Right forelimb (tissue), 1 donor: Measurements from ENCODE around the gene TRAK1.
"Not testable (repeated sequence)": the region's sequence is repeated elsewhere in the genome, so short reads cannot be mapped to it uniquely, and the experiment has no call there.

Source experiments
- DNase-seq: peaks from one replicate; pipeline ENCODE4 v3.0.0-alpha.2; 2018

The TRAK1 gene

DNA sequence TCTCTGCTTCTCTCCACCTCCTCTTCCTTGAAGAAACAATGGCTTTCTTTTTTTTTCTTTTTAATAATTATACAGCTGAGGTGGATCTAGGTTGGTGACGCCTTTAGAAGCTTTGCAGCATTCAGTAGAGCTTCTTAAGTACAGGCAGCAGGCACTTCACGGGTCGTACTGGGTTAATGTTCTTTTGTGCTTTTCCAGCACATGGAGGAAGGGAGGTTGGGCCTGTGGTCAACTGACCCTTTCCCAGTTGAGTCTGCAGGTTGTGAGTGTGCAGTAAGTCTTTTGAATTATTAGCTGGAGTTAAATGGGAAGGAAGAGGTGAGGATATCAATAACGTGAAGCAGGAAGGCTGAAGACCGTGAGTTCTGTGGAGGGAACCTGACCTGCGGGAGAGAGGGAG, 7.0 kb downstream of the TRAK1 start:
- DNase-seq, result no peak

GRCh38 chr3:42099020-42099765, 8.0 kb downstream of the TRAK1 start:
- DNase-seq, result no peak

DNA sequence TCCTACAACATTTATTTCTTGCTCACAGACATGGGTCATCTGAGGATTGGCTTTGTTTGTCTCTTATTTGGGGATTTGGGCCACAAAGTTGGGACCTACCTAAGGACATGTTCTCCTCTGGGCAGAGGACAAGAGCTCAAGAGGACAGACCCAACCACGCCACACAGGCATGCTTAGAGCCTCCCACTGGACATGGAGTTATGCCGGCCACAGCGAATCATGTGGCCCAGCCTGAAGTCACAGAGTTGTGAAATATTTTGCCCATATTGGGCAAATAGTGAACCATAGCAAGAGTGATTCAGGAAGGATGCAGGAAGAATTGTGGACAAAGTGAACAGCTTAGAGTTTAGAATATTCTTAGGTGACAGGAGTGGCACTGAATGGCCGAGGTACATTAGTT, 9.9 kb downstream of the TRAK1 start:
- DNase-seq, result no peak

DNA sequence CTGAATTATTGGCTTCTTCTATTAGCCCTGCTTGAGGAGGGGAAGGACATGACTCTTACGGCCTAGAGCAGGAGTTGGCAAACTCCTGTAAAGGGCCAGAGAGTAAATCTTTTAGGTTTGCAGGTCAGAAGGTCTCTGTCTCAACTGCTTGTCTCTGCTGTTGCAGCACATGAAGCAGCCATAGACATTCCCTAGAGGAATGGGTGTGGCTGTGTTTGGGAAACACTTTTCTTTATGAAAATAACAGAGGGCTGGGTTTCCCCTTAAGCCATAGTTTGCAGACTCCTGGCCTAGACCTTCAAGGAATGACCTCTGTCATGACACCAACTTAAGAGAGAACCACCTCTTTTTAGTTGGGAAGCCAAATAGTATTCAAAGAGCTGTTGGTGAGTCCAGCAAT, 10.3 kb downstream of the TRAK1 start:
- DNase-seq, result no peak

- DNase-seq, result no peak
Observed at GRCh38 chr3:42102571-42102970, 11.4 kb downstream of the TRAK1 start.

DNA sequence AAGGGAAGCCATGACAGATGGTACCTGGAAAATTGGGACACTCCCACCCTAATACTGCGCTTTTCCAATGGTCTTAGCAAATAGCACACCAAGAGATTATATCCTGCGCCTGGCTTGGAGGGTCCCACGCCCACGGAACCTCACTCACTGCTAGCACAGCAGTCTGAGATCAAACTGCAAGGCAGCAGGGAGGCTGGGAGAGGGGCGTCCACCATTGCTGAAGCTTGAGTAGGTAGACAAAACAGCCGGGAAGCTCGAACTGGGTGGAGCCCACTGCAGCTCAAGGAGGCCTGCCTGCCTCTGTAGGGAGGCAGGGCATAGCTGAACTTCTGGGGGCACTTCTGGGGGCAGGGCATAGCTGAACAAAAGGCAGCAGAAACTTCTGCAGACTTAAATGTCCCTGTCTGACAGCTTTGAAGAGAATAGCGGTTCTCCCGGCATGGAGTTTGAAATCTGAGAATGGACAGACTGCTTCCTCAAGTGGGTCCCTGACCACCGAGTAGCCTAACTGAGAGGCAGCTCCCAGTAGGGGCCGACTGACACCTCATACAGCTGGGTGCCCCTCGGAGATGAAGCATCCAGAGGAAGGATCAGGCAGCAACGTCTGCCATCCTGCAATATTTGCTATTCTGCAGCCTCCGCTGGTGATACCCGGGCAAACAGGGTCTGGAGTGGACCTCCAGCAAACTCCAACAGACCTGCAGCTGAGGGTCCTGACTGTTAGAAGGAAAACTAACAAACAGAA, 12.9 kb downstream of the TRAK1 start:
- not testable (repeated sequence) for DNase-seq

- not testable (repeated sequence) for DNase-seq
Observed at GRCh38 chr3:42105994-42106393, 14.8 kb downstream of the TRAK1 start.

DNA sequence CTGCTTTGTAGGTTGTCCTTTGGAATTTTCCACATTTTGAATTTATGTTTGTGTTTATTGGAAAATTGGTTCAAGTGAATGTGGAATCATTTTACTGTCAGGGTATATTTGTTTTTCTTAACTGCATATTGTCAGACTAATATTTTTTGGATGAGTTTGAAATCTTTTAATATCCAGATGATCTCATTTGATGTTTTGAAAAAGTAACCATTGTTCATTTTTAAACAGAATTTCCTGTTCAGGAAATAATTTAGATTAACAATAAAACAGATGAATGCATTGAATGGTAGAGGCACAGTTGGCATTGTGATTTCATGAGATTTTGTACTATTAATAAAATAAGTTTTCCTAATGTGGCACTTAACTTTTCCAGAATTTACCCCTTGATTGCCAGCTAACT, 15.5 kb downstream of the TRAK1 start:
- no peak for DNase-seq

DNA sequence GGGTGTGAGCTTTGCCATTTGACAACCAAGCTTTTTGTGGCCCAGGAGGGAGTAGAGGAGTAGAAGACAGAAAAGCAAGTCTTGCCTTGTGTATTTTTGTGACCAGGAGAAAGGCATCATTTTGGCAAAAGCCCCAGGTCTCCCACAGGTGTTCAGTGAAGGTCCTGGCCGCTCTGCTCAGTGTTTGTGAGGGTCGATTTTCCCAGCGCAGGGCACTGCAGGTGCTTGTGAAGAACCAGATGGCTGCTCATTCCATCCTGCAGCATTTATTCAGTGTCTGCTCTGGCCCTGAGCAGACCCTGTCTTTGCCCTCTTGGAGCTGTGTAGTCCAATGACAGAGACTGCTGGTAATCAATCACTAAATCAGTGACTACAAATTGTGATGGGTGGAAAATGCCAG, 19.5 kb downstream of the TRAK1 start:
- DNase-seq, result no peak

- no peak for DNase-seq
Observed at GRCh38 chr3:42114130-42114725, 23.1 kb downstream of the TRAK1 start.

DNA sequence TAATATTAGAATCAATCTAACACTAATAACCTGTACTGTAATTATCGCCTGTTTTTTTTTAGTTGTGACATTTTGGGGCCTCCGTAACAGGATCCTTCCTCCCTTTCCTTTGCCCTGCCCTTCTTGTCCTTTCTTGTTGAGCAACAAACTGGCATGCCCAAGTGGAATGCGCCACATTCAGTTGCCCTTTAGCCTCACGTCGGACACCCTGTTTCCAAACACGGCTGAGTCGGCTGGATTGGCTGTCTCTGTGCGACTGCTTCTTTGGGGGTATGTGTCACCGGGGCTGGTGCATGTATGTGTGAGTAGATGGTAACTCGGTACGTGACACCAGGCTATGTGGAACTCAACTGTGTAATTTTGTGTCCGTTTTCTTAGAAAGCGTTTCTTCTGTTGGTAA, 24.1 kb downstream of the TRAK1 start:
- no peak for DNase-seq

DNA sequence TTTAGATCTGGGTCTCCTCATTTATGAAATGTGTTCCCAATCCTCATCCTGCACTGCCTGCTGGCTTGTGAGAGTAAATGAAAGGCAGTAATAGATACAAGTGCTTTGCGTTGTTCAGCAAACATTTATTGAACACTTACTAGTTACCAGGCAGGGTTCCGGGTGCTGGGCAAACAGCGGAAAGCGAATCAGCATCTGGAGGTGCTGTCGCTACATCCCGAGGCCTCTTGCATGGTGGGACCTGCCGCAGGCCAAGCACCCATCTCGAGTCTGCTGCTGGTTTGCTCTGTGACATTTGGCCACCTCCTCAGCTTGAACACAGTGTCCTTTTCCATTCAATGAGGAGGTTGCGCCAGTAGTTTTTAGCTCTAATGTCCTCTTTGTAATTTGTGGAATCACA, 24.8 kb downstream of the TRAK1 start:
- DNase-seq, result no peak

- no peak for DNase-seq
Observed at GRCh38 chr3:42116466-42116865, 25.3 kb downstream of the TRAK1 start.

GRCh38 chr3:42117175-42118008, 26.2 kb downstream of the TRAK1 start:
- DNase-seq, result no peak

- no peak for DNase-seq
Observed at GRCh38 chr3:42118762-42119361, 27.7 kb downstream of the TRAK1 start.

- DNase-seq, result no peak
Observed at GRCh38 chr3:42119561-42120355, 28.6 kb downstream of the TRAK1 start.

DNA sequence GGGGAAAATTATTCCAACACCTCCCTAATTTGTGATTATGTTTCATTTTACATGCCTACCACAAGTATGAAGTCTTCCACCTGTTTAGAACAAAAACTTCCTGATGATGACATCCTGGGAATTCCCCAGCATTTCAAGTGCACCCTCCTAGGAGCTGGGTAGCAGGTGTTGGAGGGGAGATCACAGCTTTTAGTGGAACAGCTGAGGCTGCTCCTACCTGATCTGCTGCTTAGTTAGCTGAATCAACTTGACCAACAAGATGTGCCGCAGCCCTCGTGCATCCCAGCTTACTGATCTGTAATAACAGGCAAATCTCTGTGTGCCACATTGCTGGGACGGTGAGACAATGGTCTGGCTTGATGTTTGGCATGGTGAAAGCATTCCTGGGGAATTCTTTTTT, 29.7 kb downstream of the TRAK1 start:
- no peak for DNase-seq

DNA sequence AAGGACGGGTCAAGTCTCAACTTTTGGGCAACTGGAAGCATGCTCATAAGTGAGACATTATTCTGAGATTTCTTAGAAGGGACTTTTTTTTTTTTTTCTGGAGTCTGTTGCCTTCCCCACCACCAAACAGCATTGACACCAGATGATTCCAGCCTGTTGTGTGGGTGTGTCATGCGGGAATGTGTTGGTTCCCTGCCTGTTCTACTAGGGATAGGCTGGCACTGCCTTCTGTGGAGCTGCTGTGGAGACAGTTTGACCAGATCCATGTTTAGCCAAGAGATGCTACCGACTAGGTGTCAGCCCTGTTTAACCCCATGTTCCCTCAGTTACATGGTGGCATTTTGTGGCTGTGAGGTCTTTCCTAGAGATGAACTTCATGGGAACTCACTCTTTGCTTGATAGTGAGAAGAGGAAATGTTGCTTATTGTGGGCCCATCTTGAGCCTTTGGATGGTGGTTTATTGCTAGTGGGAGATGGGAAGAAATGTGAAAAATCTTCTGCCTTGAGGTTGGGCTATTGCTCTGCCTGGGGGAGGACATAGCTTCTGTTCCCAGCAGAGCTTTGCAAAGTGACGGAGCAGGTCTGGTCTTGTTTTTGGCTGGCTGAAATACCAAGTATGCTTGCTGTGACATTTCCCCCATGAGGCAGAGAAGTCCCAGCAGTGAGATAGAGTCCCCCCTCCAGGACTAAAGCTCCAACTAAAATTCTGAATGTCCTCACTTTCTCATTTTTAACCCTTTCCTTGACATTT, 31.3 kb downstream of the TRAK1 start:
- no peak for DNase-seq

DNA sequence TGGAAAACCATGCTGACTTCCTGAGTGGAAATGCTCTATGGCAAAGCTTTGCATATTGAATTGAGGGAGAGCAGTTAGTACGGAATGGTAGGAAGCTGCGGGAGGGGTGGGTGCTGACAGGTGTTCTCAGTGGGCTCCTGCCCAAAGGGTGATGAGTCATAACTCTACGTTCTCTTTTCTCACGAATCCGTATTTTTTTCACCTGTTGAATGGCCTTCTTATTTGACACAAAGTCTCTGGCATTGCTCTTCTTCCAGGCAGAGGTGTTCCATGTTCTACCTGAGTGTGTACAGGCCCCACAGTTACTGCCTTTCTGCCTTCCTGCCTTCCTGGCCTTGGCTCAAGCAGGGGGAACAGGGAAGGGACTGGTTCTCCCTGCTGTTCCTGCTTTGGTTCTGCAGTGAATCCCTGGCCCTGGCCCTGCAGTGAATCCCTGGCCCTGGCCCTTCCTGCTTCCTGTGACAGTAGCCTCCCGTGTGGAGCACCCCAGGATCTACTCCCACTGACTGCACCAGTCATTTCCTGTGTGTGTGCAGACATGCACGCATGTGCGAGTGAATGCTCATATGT, 31.9 kb downstream of the TRAK1 start:
- DNase-seq, result no peak

DNA sequence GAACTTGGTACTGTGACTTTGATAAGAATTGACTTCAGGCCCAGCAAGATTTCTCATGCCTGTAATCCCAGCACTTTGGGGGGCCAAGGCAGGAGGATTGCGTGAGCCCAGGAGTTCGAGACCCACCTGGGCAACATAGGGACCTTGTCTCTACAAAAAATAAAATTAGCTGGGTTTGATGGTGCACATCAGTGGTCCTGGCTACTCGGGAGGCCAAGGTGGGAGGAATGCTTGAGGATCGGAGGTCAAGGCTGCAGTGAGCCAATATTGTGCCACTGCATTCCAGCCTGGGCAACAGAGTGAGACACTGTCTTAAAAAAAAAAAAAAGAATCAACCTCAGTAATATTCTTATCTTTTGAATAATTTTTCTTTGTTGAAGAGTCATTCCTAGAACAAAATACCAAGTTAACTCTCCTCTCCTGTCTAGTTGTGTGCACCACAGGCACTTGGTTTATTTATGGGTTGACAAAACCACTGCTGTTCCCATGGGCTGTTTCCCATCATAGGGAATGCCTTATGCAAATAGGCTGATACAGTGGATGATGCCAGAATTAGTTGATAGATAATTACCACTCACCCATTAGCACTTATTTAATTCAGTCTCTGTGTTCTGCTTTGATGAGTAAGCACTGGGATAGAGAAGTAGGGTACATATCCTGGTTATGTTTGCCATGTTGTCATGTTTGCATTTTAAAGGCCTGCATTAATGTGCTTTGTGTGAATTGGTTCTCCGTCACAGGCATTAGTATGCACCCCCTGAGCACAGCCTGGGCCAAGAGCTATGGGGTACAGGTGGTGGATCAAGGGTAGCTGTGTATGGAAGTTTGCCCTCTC, 32.9 kb downstream of the TRAK1 start:
- DNase-seq, result no peak
